Neuronal stem cell (in vitro differentiated cells): Measurements from ENCODE around the gene ISYNA1.

Experiments used
- DNase-seq: peaks from one replicate; pipeline ENCODE4 v3.0.0-alpha.2; 2013; ENCODE audit warnings: low spot score
- H2AFZ ChIP-seq: one replicate; pipeline ENCODE4 v1.6.1; 2013; ENCODE audit warnings: mild to moderate bottlenecking, low read length, inconsistent platforms
- H2AK5ac ChIP-seq: 2 replicates; pipeline ENCODE4 v1.6.1; 2013; ENCODE audit warnings: low read depth, mild to moderate bottlenecking, inconsistent platforms, low read length, moderate library complexity, mixed read lengths
- H2BK120ac ChIP-seq: 2 replicates; pipeline ENCODE4 v1.6.1; 2013; ENCODE audit warnings: low read depth, mild to moderate bottlenecking, inconsistent platforms, low read length, moderate library complexity, mixed read lengths
- H2BK12ac ChIP-seq: one replicate; pipeline ENCODE4 v1.6.1; 2013; ENCODE audit warnings: low read length, inconsistent platforms
- H2BK15ac ChIP-seq: 2 replicates; pipeline ENCODE4 v1.6.1; 2013; ENCODE audit warnings: mild to moderate bottlenecking, low read length, inconsistent platforms, mixed read lengths
- H2BK5ac ChIP-seq: one replicate; pipeline ENCODE4 v1.6.1; 2013; ENCODE audit warnings: inconsistent platforms, mild to moderate bottlenecking, low read length, moderate library complexity
- H3K14ac ChIP-seq: one replicate; pipeline ENCODE4 v1.6.1; 2013; ENCODE audit warnings: low read length, inconsistent platforms
- H3K18ac ChIP-seq: 2 replicates; pipeline ENCODE4 v1.6.1; 2013; ENCODE audit warnings: low read length, inconsistent platforms
- H3K23ac ChIP-seq: 2 replicates; pipeline ENCODE4 v1.6.1; 2013; ENCODE audit warnings: low read depth, mild to moderate bottlenecking, mixed read lengths, low read length, inconsistent platforms; ENCODE audit not compliant: poor library complexity
- H3K27ac ChIP-seq: replicated peaks from 3 replicates; pipeline ENCODE4 v1.5.1; 2013; ENCODE audit warnings: low read length, inconsistent platforms
- H3K27me3 ChIP-seq, 3 experiments: 2 replicates each; pipeline ENCODE4 v1.6.1; 2013; ENCODE audit warnings: low read length in 3 of 3, mild to moderate bottlenecking in 2 of 3, inconsistent platforms in 1 of 3, low read depth in 1 of 3, mixed read lengths in 1 of 3, moderate library complexity in 1 of 3; ENCODE audit not compliant: control insufficient read depth in 3 of 3, insufficient read depth in 3 of 3
- H3K36me3 ChIP-seq, 2 donors: replicated peaks in 1 of 2; 2 replicates each; pipeline ENCODE4 v1.6.1; 2013; ENCODE audit warnings: low read length in 2 of 2; ENCODE audit not compliant: control insufficient read depth in 2 of 2, insufficient read depth in 2 of 2
- H3K4ac ChIP-seq: 2 replicates; pipeline ENCODE4 v1.6.1; 2013; ENCODE audit warnings: inconsistent platforms, mild to moderate bottlenecking, low read length, moderate library complexity
- H3K4me1 ChIP-seq, 2 donors: 1 replicate in 1 of 2; 2 replicates in 1 of 2; pipeline ENCODE4 v1.6.1; 2013; ENCODE audit warnings: low read length in 2 of 2, low read depth in 1 of 2; ENCODE audit not compliant: control insufficient read depth in 2 of 2, insufficient read depth in 1 of 2
- H3K4me2 ChIP-seq: one replicate; pipeline ENCODE4 v1.6.1; 2013; ENCODE audit warnings: mild to moderate bottlenecking, low read length, inconsistent platforms; ENCODE audit not compliant: insufficient read depth, poor library complexity, severe bottlenecking
- H3K4me3 ChIP-seq, 2 donors: 2 replicates each; pipeline ENCODE4 v1.5.1; 2013; ENCODE audit warnings: low read length in 2 of 2, mild to moderate bottlenecking in 2 of 2, inconsistent platforms in 1 of 2, moderate library complexity in 1 of 2
- H3K79me1 ChIP-seq: one replicate; pipeline ENCODE4 v1.6.1; 2013; ENCODE audit warnings: low read depth, mild to moderate bottlenecking, inconsistent platforms, low read length, moderate library complexity
- H3K9ac ChIP-seq: one replicate; pipeline ENCODE4 v1.6.1; 2013; ENCODE audit warnings: mild to moderate bottlenecking, low read depth, low read length, inconsistent platforms; ENCODE audit not compliant: poor library complexity
- H3K9me3 ChIP-seq, 2 donors: replicated peaks in 1 of 2; 2 replicates each; pipeline versions ENCODE3 to v1.6.1; 2013; ENCODE audit warnings: low read length in 2 of 2, mild to moderate bottlenecking in 2 of 2, inconsistent platforms in 1 of 2, low read depth in 1 of 2, mixed read lengths in 1 of 2, moderate library complexity in 1 of 2; ENCODE audit not compliant: control insufficient read depth in 2 of 2, insufficient read depth in 1 of 2
- H4K8ac ChIP-seq: one replicate; pipeline ENCODE4 v1.6.1; 2013; ENCODE audit warnings: low read depth, mild to moderate bottlenecking, inconsistent platforms, low read length, moderate library complexity
- H4K91ac ChIP-seq: one replicate; pipeline ENCODE4 v1.6.1; 2013; ENCODE audit warnings: low read length, low read depth, mild to moderate bottlenecking, inconsistent platforms; ENCODE audit not compliant: poor library complexity
- WGBS, 2 donors: extraction: QIAGEN DNeasy Blood & Tissue Kit; methylation state at CpG; one replicate each; pipeline ENCODE4 v1.1.7; 2013; ENCODE audit warnings: missing lambda C conversion rate in 2 of 2, mixed read lengths in 1 of 2; ENCODE audit not compliant: insufficient read length in 2 of 2, insufficient replicate concordance in 1 of 2; ENCODE audit errors: extremely low coverage in 2 of 2; 5-methylcytosine and 5-hydroxymethylcytosine counted together

ISYNA1 gene

GRCh38 chr19:18393836-18394235, 44.1 kb downstream of the ISYNA1 start:
- Histone ChIP-seq H3K14ac (no peak overlapping the region), H4K91ac (no peak overlapping the region), H2BK12ac (no peak overlapping the region), H3K23ac (no peak overlapping the region), H3K4ac (no peak overlapping the region), H3K79me1 (no peaks in the 10 kb centered on the region), H3K36me3 (peaks cover 0 to 4% of the 10 kb centered on the region in 2 donors), H4K8ac (no peak overlapping the region), H3K4me1 (peaks cover 9 to 14% of the 10 kb centered on the region in 2 donors), H2AK5ac (no peak overlapping the region), H3K9me3 (peaks cover 0 to 4% of the 10 kb centered on the region in 2 donors), H3K4me3 (no peak overlapping the region), H3K9ac (no peak overlapping the region), H3K18ac (no peak overlapping the region), H2BK15ac (peak overlapping the region; percentile 23), H3K4me2 (no peak overlapping the region), H3K27me3 (peaks cover 0 to 16% (median 4%) of the 10 kb centered on the region in 3 experiments), H2BK120ac (no peak overlapping the region), H2BK5ac (peak overlapping the region; percentile 42), H3K27ac (no peak overlapping the region), H2AFZ (no peak overlapping the region)
- WGBS, 2 donors, result no CpG with 5 or more reads among the region's 7 CpGs
- DNase-seq, result no peak

- H3K9ac ChIP-seq, result no peak overlapping the region
- peaks cover 0 to 23% (median 0%) of the 10 kb centered on the region in 3 experiments for H3K27me3 ChIP-seq
- no peak overlapping the region for H2BK15ac ChIP-seq
- H2AK5ac ChIP-seq, result no peak overlapping the region
- H3K18ac ChIP-seq, result no peak overlapping the region
- H2BK12ac ChIP-seq, result no peak overlapping the region
- no peak overlapping the region for H4K91ac ChIP-seq
- H2BK5ac ChIP-seq, result no peak overlapping the region
- H3K4me2 ChIP-seq, result no peak overlapping the region
- no peak overlapping the region for H3K23ac ChIP-seq
- WGBS, 2 donors, result no CpG with 5 or more reads among the region's 5 CpGs
- no peak overlapping the region for H2AFZ ChIP-seq
- peaks cover 0 to 4% of the 10 kb centered on the region in 2 donors for H3K9me3 ChIP-seq
- H3K4me3 ChIP-seq, result no peak overlapping the region
- peaks cover 0 to 6% of the 10 kb centered on the region in 2 donors for H3K36me3 ChIP-seq
- no peak overlapping the region for H4K8ac ChIP-seq
- no peak overlapping the region for H3K14ac ChIP-seq
- H3K4ac ChIP-seq, result no peak overlapping the region
- no peak overlapping the region for H3K27ac ChIP-seq
- DNase-seq, result no peak
- H3K4me1 ChIP-seq, result peaks cover 14% of the 10 kb centered on the region in 2 donors
- H2BK120ac ChIP-seq, result no peak overlapping the region
- H3K79me1 ChIP-seq, result no peaks in the 10 kb centered on the region
Measured at GRCh38 chr19:18392926-18393325, 45.0 kb downstream of the ISYNA1 start.

- Histone ChIP-seq H3K9me3 (peaks cover 0 to 4% of the 10 kb centered on the region in 2 donors), H3K36me3 (peaks cover 0 to 6% of the 10 kb centered on the region in 2 donors), H3K4me3 (no peak overlapping the region), H2BK12ac (no peak overlapping the region), H3K27me3 (peaks cover 0 to 25% (median 0%) of the 10 kb centered on the region in 3 experiments), H2AFZ (no peak overlapping the region), H3K4ac (no peak overlapping the region), H3K79me1 (no peaks in the 10 kb centered on the region), H2AK5ac (no peak overlapping the region), H3K27ac (no peak overlapping the region), H3K9ac (no peak overlapping the region), H2BK15ac (no peak overlapping the region), H4K8ac (no peak overlapping the region), H3K23ac (no peak overlapping the region), H2BK120ac (no peak overlapping the region), H3K4me2 (no peak overlapping the region), H4K91ac (no peak overlapping the region), H3K4me1 (peaks cover 11 to 12% of the 10 kb centered on the region in 2 donors), H3K14ac (no peak overlapping the region), H2BK5ac (no peak overlapping the region), H3K18ac (no peak overlapping the region)
- WGBS, 2 donors, result no CpG with 5 or more reads among the region's 11 CpGs
- no peak for DNase-seq
Measured at GRCh38 chr19:18392417-18392816, 45.5 kb downstream of the ISYNA1 start.

- no peaks in the 10 kb centered on the region for H3K79me1 ChIP-seq
- H4K8ac ChIP-seq, result no peak overlapping the region
- no peak overlapping the region for H2BK12ac ChIP-seq
- peaks cover 0 to 4% of the 10 kb centered on the region in 2 donors for H3K9me3 ChIP-seq
- H4K91ac ChIP-seq, result no peak overlapping the region
- H3K14ac ChIP-seq, result no peak overlapping the region
- H3K23ac ChIP-seq, result no peak overlapping the region
- no peak overlapping the region for H3K27ac ChIP-seq
- H3K36me3 ChIP-seq, result peaks cover 0 to 6% of the 10 kb centered on the region in 2 donors
- no peak overlapping the region for H2BK120ac ChIP-seq
- H3K4me3 ChIP-seq, result no peak overlapping the region
- H3K9ac ChIP-seq, result no peak overlapping the region
- H2BK15ac ChIP-seq, result peak overlapping the region; percentile 49
- H2AFZ ChIP-seq, result no peak overlapping the region
- H2AK5ac ChIP-seq, result no peak overlapping the region
- H3K27me3 ChIP-seq, result peaks cover 0 to 33% (median 0%) of the 10 kb centered on the region in 3 experiments
- H3K18ac ChIP-seq, result peak overlapping the region; percentile 64
- peaks cover 6 to 9% of the 10 kb centered on the region in 2 donors for H3K4me1 ChIP-seq
- H3K4me2 ChIP-seq, result no peak overlapping the region
- no peak overlapping the region for H3K4ac ChIP-seq
- WGBS, 2 donors, result no CpG with 5 or more reads among the region's 9 CpGs
- no peak for DNase-seq
- peak overlapping the region; percentile 66 for H2BK5ac ChIP-seq
Measured at GRCh38 chr19:18391509-18392075, 46.3 kb downstream of the ISYNA1 start.
